Mesenchymal stem cell (in vitro differentiated cells and primary cell): ENCODE measurements around the gene TAF3.
A peak's percentile ranks its signal among the peaks of the same experiment; 100 is the strongest.

Experiments used
- DNase-seq: peaks from one replicate; pipeline ENCODE4 v3.0.0-alpha.2; 2013
- H2AFZ ChIP-seq: one replicate; pipeline ENCODE4 v1.6.1; 2013; ENCODE audit warnings: low read depth, mild to moderate bottlenecking, control low read depth, inconsistent platforms, low read length, moderate library complexity
- H2AK5ac ChIP-seq: 2 replicates; pipeline ENCODE4 v1.6.1; 2013; ENCODE audit warnings: low read length, moderate library complexity, mild to moderate bottlenecking, inconsistent platforms; ENCODE audit not compliant: severe bottlenecking
- H2BK120ac ChIP-seq: one replicate; pipeline ENCODE4 v1.6.1; 2013; ENCODE audit warnings: low read depth, mild to moderate bottlenecking, inconsistent platforms, low read length, moderate library complexity
- H2BK12ac ChIP-seq, 2 experiments: one replicate each; pipeline ENCODE4 v1.6.1; 2013; ENCODE audit warnings: inconsistent platforms in 2 of 2, low read length in 2 of 2, mild to moderate bottlenecking in 2 of 2, moderate library complexity in 2 of 2, control low read depth in 1 of 2
- H2BK15ac ChIP-seq: one replicate; pipeline ENCODE4 v1.6.1; 2013; ENCODE audit warnings: mild to moderate bottlenecking, low read depth, inconsistent platforms; ENCODE audit not compliant: poor library complexity, severe bottlenecking
- H2BK5ac ChIP-seq: 2 replicates; pipeline ENCODE4 v1.6.1; 2013; ENCODE audit warnings: low read depth, mild to moderate bottlenecking, low read length, control low read depth, inconsistent platforms; ENCODE audit not compliant: poor library complexity, severe bottlenecking
- H3K14ac ChIP-seq, 2 experiments: one replicate each; pipeline ENCODE4 v1.6.1; 2013; ENCODE audit warnings: inconsistent platforms in 2 of 2, low read length in 2 of 2, control low read depth in 1 of 2, mild to moderate bottlenecking in 1 of 2, moderate library complexity in 1 of 2
- H3K18ac ChIP-seq, 2 experiments: one replicate each; pipeline ENCODE4 v1.6.1; 2013; ENCODE audit warnings: inconsistent platforms in 2 of 2, low read length in 2 of 2, control low read depth in 1 of 2, low read depth in 1 of 2, mild to moderate bottlenecking in 1 of 2
- H3K23ac ChIP-seq, 2 experiments: one replicate each; pipeline ENCODE4 v1.6.1; 2013; ENCODE audit warnings: inconsistent platforms in 2 of 2, low read length in 2 of 2, mild to moderate bottlenecking in 2 of 2, moderate library complexity in 2 of 2, control low read depth in 1 of 2
- H3K27ac ChIP-seq: 2 replicates; pipeline ENCODE4 v1.5.1; 2013; ENCODE audit warnings: mild to moderate bottlenecking, moderate library complexity, low read length, control low read depth, inconsistent platforms; ENCODE audit not compliant: poor library complexity, severe bottlenecking
- H3K27me3 ChIP-seq, 2 experiments: 2 replicates each; pipeline versions ENCODE4 v1.6.1 to v1.7.0; 2013; ENCODE audit warnings: low read length in 2 of 2, mild to moderate bottlenecking in 2 of 2, moderate library complexity in 2 of 2, control low read depth in 1 of 2, inconsistent platforms in 1 of 2; ENCODE audit not compliant: control insufficient read depth in 1 of 2, insufficient read depth in 1 of 2
- H3K36me3 ChIP-seq, 2 experiments: 2 replicates each; pipeline versions ENCODE4 v1.6.1 to v1.7.0; 2013; ENCODE audit warnings: low read length in 2 of 2, control low read depth in 1 of 2, inconsistent platforms in 1 of 2, low read depth in 1 of 2, mild to moderate bottlenecking in 1 of 2; ENCODE audit not compliant: insufficient read depth in 2 of 2, control insufficient read depth in 1 of 2
- H3K4ac ChIP-seq, 2 experiments: one replicate each; pipeline ENCODE4 v1.6.1; 2013; ENCODE audit warnings: inconsistent platforms in 2 of 2, low read length in 2 of 2, mild to moderate bottlenecking in 2 of 2, moderate library complexity in 2 of 2, control low read depth in 1 of 2, low read depth in 1 of 2
- H3K4me1 ChIP-seq: 2 replicates; pipeline ENCODE4 v1.6.1; 2013; ENCODE audit warnings: low read depth, low read length, control low read depth; ENCODE audit not compliant: control insufficient read depth, insufficient read depth
- H3K4me2 ChIP-seq: 2 replicates; pipeline ENCODE4 v1.6.1; 2013; ENCODE audit warnings: low read length, mild to moderate bottlenecking, inconsistent platforms; ENCODE audit not compliant: poor library complexity, severe bottlenecking
- H3K4me3 ChIP-seq, 2 experiments: 2 replicates each; pipeline versions ENCODE4 v1.5.1 to v1.7.0; 2013; ENCODE audit warnings: low read length in 2 of 2, mild to moderate bottlenecking in 2 of 2, control low read depth in 1 of 2, low read depth in 1 of 2; ENCODE audit not compliant: insufficient read depth in 1 of 2
- H3K79me1 ChIP-seq: replicated peaks from 2 replicates; pipeline ENCODE4 v1.6.1; 2013; ENCODE audit warnings: mild to moderate bottlenecking, control low read depth, low read length, inconsistent platforms; ENCODE audit not compliant: poor library complexity, severe bottlenecking
- H3K9ac ChIP-seq: 2 replicates; pipeline ENCODE4 v1.7.0; 2013; ENCODE audit warnings: mild to moderate bottlenecking, low read length, moderate library complexity
- H3K9me3 ChIP-seq: 2 replicates; pipeline ENCODE4 v1.7.0; 2013; ENCODE audit warnings: mild to moderate bottlenecking, low read length; ENCODE audit not compliant: control insufficient read depth
- H4K8ac ChIP-seq: one replicate; pipeline ENCODE4 v1.6.1; 2013; ENCODE audit warnings: inconsistent platforms, mild to moderate bottlenecking, low read length, moderate library complexity
- H4K91ac ChIP-seq: one replicate; pipeline ENCODE4 v1.6.1; 2013; ENCODE audit warnings: mild to moderate bottlenecking, low read length, inconsistent platforms
- WGBS: methylation state at CpG from one replicate; pipeline ENCODE4 v1.1.7; 2013; ENCODE audit warnings: mixed read lengths; 5-methylcytosine and 5-hydroxymethylcytosine counted together

The TAF3 gene

DNA sequence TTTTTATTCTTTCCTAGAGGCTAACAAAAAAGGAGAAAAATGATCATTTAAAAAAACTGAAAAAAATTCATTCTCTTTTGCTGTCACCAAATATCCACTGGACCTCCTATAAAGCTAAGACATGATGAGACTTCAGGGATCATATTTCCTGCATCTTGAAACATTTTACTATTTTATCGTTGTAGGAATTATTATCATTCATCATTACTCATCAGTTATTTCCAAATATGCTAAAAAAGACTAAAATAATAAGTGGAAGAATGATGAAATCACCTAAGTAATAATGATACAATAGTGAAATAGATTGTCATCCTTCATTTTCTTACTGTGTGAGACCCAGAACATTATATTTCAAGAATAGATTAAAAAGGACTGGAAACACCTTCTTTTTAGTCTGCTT is 28.3 kb downstream of the TAF3 start:
- Histone ChIP-seq H2BK120ac (no peak overlapping the region), H3K4ac (no peak overlapping the region), H2BK12ac (no peak overlapping the region), H3K36me3 (no peaks in the 10 kb centered on the region), H4K8ac (no peak overlapping the region), H2BK15ac (no peak overlapping the region), H3K4me3 (no peak overlapping the region), H2AFZ (no peak overlapping the region), H3K4me2 (no peak overlapping the region), H2AK5ac (no peak overlapping the region), H3K27ac (no peak overlapping the region), H3K23ac (no peak overlapping the region), H3K18ac (no peak overlapping the region), H3K9ac (no peak overlapping the region), H2BK5ac (no peak overlapping the region), H3K4me1 (no peaks in the 10 kb centered on the region), H3K14ac (no peak overlapping the region), H3K27me3 (no peaks in the 10 kb centered on the region), H4K91ac (no peak overlapping the region), H3K79me1 (peaks cover 16% of the 10 kb centered on the region), H3K9me3 (no peaks in the 10 kb centered on the region)
- DNase-seq = no peak
- WGBS = no CpG with 5 or more reads among the region's 1 CpG

DNA sequence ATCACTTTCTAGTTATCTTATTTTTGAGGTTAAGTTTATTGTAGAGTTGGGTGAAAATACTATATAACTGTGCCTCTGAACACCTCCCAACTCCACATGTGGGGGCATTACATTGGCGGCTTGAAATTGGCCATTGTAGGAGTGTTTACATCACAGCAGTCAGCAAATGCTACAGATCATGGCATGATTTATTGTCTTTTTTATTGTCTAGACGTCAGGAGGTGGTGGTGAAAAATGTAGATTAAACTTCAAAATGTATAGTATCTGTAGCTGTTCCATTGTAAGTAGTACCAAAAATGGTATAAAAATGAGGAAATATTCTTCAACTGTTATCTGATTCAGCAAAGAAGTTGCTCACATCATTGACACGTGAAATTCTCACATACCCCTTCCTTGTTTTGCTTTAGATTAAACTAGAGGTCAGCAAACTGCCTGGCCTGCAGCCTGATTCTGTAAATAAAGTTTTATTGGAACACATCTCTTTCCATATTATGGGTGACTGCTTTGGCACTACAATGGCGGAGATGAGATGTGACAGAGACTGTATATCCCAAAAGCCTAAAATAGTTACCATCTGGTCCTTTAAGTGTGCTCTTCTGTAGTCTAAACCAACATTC is 35.0 kb downstream of the TAF3 start:
- no peak overlapping the region for H2BK12ac ChIP-seq
- no peak overlapping the region for H3K23ac ChIP-seq
- H3K27ac ChIP-seq = no peak overlapping the region
- H3K4ac ChIP-seq = no peak overlapping the region
- no peak overlapping the region for H2BK120ac ChIP-seq
- 75% methylated on average over 4 of the region's 4 CpGs for WGBS
- H3K4me2 ChIP-seq = no peak overlapping the region
- H3K4me3 ChIP-seq = no peak overlapping the region
- no peaks in the 10 kb centered on the region for H3K9me3 ChIP-seq
- DNase-seq = no peak
- peak overlapping the region; percentile 53 for H2AK5ac ChIP-seq
- H3K14ac ChIP-seq = no peak overlapping the region
- H2BK15ac ChIP-seq = no peak overlapping the region
- H2AFZ ChIP-seq = no peak overlapping the region
- peaks cover 4% of the 10 kb centered on the region for H3K4me1 ChIP-seq
- no peak overlapping the region for H4K91ac ChIP-seq
- H2BK5ac ChIP-seq = no peak overlapping the region
- H4K8ac ChIP-seq = no peak overlapping the region
- H3K36me3 ChIP-seq = no peaks in the 10 kb centered on the region
- H3K18ac ChIP-seq = no peak overlapping the region
- no peaks in the 10 kb centered on the region for H3K27me3 ChIP-seq
- H3K9ac ChIP-seq = no peak overlapping the region
- H3K79me1 ChIP-seq = peaks cover 16% of the 10 kb centered on the region

DNA sequence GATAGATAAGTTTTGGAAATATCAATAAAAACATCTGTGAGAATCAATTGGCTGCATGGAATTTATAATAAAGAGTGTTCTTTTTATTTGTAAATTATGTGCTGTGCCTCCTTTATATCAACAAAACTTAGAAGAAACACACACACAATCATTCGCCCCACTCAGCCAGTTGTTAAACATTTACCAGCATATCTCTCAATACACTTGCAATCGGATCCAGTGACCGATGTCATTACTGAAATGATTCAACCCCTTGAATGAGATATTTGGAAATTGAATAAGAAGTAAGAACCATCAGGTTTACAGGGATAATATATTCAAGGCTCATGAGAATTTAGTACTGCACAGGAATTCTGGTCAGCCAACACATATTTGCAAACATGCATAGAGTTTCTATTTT is 35.6 kb downstream of the TAF3 start:
- Histone ChIP-seq H2BK5ac (no peak overlapping the region), H3K4me3 (no peak overlapping the region), H4K8ac (no peak overlapping the region), H3K14ac (no peak overlapping the region), H4K91ac (no peak overlapping the region), H3K18ac (no peak overlapping the region), H3K27me3 (no peaks in the 10 kb centered on the region), H3K79me1 (peaks cover 19% of the 10 kb centered on the region), H2AK5ac (no peak overlapping the region), H2BK120ac (no peak overlapping the region), H2AFZ (no peak overlapping the region), H3K23ac (no peak overlapping the region), H2BK12ac (no peak overlapping the region), H3K9me3 (no peaks in the 10 kb centered on the region), H3K9ac (no peak overlapping the region), H2BK15ac (no peak overlapping the region), H3K4ac (no peak overlapping the region), H3K4me1 (peaks cover 5% of the 10 kb centered on the region), H3K27ac (no peak overlapping the region), H3K4me2 (no peak overlapping the region), H3K36me3 (no peaks in the 10 kb centered on the region)
- no peak for DNase-seq
- 100% methylated on average over 3 of the region's 3 CpGs for WGBS

DNA sequence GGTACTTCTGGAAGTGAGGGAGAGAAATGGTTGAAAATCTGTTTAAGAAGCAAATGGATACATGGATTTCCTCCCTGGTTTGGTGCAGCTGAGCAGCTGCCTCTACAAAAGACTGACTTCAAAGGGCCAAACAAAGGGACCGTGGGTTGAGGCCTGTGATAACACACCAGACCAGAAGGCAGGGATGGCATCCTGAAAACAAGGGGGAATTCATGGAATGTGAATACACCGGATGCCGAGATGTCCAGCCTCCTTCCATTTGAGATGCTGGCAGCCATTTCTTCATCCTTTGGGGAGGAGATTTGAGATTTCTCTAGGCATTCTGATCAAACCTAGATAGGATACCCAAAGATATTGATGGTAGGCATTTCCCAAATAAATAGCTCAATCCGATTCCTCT is 36.9 kb downstream of the TAF3 start:
- Histone ChIP-seq H2BK12ac (no peak overlapping the region), H3K14ac (no peak overlapping the region), H3K9ac (no peak overlapping the region), H3K9me3 (no peaks in the 10 kb centered on the region), H3K23ac (no peak overlapping the region), H3K27me3 (no peaks in the 10 kb centered on the region), H3K18ac (no peak overlapping the region), H3K4me2 (no peak overlapping the region), H4K91ac (no peak overlapping the region), H3K4me1 (peaks cover 5% of the 10 kb centered on the region), H2BK15ac (no peak overlapping the region), H2BK5ac (no peak overlapping the region), H3K27ac (no peak overlapping the region), H3K79me1 (peaks cover 22% of the 10 kb centered on the region), H2BK120ac (no peak overlapping the region), H3K4me3 (no peak overlapping the region), H4K8ac (no peak overlapping the region), H3K36me3 (no peaks in the 10 kb centered on the region), H2AK5ac (peak overlapping the region; percentile 84), H3K4ac (no peak overlapping the region), H2AFZ (no peak overlapping the region)
- 69% methylated on average over 4 of the region's 4 CpGs for WGBS
- no peak for DNase-seq
